Spleen (tissue), 7 donors: ENCODE data around the gene RNF133.

Experiments
- POLR2A ChIP-seq, 3 donors: fragments of 450-650 bp; IDR thresholded peaks; one replicate each; pipeline ENCODE4 v1.5.1; 2017; ENCODE audit warnings: antibody characterized with exemption in 3 of 3, mild to moderate bottlenecking in 1 of 3
- POLR2AphosphoS5 ChIP-seq, 3 donors: sonication (generic); formaldehyde crosslinking; IDR thresholded peaks; one replicate each; pipeline ENCODE4 v1.5.1; 2017; ENCODE audit warnings: antibody characterized with exemption in 3 of 3
- TF ChIP-seq, protein P1 (sequence below), 11 experiments: fragments of 200-600 bp in 7 of 11; fragments of 450-650 bp in 4 of 11; sonication (generic) in 4 of 11; IDR thresholded peaks in 8 of 11; conservative IDR thresholded peaks in 3 of 11; 1 replicate in 7 of 11; 2 replicates in 4 of 11; pipeline versions ENCODE4 v1.4.0 to v1.8.0; 2016 to 2021; ENCODE audit warnings: antibody characterized with exemption in 11 of 11, inconsistent platforms in 4 of 11, mild to moderate bottlenecking in 1 of 11
- donor health status: DM: no; HTN: no; CAD: no; lungs with moderate emphysema.
- donor health status: DM: no; HTN: no; CAD: no.
- donor health status: DM: no; HTN: no; CAD: no.

DNA sequence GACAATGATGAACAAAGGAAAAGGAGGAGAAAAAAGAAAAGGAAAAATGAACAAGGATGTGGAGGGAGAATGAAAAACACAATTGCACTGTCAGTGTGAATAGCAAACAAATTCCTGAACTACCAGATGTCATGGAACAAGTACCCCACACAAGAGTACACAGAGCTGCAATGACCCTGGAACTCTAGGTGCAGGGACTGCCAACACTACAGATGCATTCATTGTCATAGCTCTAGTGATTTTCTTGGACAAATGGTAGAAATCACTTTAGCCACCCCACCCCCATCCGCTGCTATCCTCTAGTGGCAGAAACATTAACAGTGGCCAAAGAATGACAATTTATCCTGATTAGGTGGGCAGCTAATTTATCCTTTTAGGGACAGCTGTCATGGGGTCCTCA lies 3.1 kb downstream of the RNF133 start:
- TF ChIP-seq POLR2A (IDR thresholded peaks at IDR 0.05), result no peak
- TF ChIP-seq, protein P1, sequence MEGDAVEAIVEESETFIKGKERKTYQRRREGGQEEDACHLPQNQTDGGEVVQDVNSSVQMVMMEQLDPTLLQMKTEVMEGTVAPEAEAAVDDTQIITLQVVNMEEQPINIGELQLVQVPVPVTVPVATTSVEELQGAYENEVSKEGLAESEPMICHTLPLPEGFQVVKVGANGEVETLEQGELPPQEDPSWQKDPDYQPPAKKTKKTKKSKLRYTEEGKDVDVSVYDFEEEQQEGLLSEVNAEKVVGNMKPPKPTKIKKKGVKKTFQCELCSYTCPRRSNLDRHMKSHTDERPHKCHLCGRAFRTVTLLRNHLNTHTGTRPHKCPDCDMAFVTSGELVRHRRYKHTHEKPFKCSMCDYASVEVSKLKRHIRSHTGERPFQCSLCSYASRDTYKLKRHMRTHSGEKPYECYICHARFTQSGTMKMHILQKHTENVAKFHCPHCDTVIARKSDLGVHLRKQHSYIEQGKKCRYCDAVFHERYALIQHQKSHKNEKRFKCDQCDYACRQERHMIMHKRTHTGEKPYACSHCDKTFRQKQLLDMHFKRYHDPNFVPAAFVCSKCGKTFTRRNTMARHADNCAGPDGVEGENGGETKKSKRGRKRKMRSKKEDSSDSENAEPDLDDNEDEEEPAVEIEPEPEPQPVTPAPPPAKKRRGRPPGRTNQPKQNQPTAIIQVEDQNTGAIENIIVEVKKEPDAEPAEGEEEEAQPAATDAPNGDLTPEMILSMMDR (IDR thresholded peaks at IDR 0.05 in 8 of 11, conservative IDR thresholded peaks at IDR 0.05 in 3 of 11), result no peak
- TF ChIP-seq POLR2AphosphoS5 (IDR thresholded peaks at IDR 0.05), result no peak
